Activated CD8-positive, alpha-beta memory T cell treated with anti-CD3 and anti-CD28 coated beads for 4 hours (primary cell): ENCODE data around the gene SLC9A9.

Experiments
- DNase-seq, 2 donors: peaks; one replicate each; pipeline ENCODE4 v3.0.0-alpha.2; 2020; ENCODE audit warnings: low read depth in 2 of 2

SLC9A9 gene

DNA sequence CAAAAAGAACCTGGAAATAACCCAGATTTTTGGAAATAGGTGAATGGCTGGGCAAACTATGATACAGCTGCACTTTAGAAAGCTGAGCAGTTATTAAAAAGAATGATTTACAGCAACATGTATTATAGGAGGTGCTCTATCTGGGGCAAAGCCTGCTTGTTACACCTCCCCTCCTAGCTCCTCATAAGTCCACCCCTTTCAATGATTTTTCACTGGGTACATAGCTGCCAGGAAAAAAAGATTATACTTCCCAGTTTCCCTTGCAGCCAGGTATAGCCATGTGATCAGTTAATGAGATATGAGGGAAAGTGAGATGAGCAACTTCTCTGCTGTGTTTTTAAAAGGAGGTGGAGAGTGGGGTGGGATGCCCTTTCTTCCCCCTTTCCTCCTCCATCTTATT is 631.0 kb downstream of the SLC9A9 start:
- no peak for DNase-seq

DNA sequence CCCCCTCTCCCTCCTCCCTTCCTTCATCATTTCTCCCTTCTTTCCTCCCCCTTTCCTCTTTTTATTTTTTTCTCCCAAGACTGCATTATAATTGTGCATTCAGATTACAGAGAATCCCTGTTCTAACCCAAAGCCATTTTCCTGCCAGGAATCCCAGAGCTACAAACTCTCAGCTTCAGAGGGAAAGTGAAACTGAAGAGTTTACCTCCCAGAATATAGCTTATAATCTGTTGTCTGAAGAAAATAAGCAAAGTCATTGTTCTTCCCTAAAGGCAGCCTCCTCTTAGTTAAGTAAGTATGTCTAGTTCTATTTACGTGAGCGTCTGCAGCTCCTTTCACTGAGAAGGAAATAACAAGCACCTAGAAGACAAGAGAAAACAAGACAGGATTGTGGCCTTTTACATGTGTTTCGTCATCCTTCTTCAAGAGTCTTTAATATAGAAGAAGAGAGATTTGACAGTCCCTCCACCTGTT is 631.5 kb downstream of the SLC9A9 start:
- no peak for DNase-seq
